Activated CD4-positive, CD25-positive, alpha-beta regulatory T cell (primary cell): ENCODE data around the gene RELB.

Experiments used
- DNase-seq, 4 experiments: peaks; one replicate each; lab custom pipeline; 2025; lab: John Stamatoyannopoulos, UW

Gene RELB

DNA sequence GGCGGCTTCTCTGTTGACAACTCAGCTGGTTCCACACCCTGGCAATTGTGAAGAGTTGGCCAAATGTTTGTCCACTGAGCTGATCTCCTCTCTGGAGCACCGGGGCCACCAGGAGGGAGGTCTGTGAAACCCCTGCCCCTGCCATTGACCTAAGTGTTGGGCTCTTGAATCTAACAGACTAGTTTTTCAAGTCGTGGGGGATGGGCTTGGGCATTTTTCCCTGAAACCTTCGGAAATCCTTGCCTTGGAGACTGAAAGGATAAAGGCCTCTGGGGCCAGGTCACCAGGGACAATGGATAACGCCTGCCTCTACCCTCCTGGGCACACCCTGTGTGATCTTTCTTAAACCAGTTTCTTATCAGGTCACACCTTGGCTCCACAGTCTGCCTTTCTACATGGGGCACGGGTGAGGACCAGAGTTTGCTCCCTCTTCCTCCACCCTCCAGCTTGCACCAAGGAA, 78.7 kb downstream of the RELB start:
- DNase-seq = no peak

DNA sequence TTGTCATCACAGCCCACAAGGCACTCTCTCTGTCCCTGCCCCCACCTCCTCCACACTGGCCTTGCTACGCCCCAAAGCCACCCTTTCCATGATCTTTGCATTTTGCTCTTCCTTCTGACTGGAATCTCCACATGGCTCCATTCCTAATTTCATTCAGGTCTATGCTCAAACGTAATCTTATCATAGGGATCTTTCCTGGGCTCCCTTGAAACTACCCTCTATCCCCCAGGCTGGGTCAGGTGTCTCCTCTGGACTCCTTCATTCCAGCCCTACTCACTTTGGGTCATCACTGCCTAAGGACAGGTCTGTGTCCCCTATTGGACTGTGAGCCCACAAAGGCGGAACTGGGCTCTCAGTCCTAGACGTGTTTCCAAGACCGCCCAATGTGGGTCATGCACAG, 80.9 kb downstream of the RELB start:
- DNase-seq = no peak

DNA sequence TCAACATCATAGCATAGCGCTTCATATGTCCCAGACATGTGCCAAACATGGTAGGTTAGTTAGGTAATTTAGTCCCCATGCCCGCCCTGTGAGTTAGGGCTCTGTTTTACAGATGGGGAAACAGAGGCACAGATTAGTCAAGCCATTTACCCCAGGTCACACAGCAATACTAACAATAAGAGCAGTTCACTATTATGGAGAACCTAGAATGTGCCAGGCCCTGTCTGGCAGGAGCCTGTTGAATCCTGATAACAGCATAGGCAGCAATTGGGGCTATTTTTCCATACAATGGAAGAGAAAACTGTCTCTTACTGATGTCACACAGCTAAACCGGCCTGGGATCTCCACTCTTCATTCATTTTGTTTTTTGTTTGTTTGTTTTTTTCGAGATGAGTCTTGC, 85.2 kb downstream of the RELB start:
- DNase-seq = no peak

DNA sequence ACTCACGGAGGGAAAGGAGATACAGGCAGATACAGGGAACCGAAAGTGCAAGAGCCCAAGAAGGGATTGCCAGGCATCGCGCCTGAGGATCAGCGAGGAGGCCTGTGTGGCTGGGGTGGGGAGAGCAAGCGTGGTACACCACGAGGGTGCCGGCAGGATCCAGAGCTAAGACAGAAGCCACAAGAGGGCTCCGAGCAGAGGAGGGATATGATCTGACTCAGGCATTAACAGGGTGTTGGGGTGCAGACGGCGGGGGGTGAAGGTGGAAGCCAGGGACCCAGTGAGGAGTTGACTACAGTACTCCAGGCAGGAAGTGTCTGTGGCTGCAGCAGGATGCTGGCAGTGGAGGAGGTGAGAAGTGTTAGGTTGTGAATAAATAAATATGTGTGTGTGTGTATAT, 86.3 kb downstream of the RELB start:
- DNase-seq = no peak
